Type B pancreatic cell (in vitro differentiated cells): ENCODE results near the gene KIFC3. TPM values are rescaled to one million over a fixed set of nuclear protein-coding genes. Genes with fewer than 3 reads are reported as not detected.
A peak's percentile ranks its signal among the peaks of the same experiment; 100 is the strongest.

Experiments
- DNase-seq: peaks from one replicate; pipeline ENCODE4 v3.0.0; 2021; ENCODE audit warnings: mixed read lengths; ENCODE audit not compliant: unreplicated experiment; ENCODE audit errors: extremely low spot score
- H3K27ac Mint-ChIP-seq: 2 replicates; pipeline ENCODE4 v1.8.0; 2021; ENCODE audit warnings: mild to moderate bottlenecking, mixed read lengths
- H3K27me3 Mint-ChIP-seq: 2 replicates; pipeline ENCODE4 v1.8.0; 2021; ENCODE audit warnings: mixed read lengths
- H3K36me3 Mint-ChIP-seq: 2 replicates; pipeline ENCODE4 v1.8.0; 2021; ENCODE audit warnings: mixed read lengths
- H3K4me1 Mint-ChIP-seq: one replicate; pipeline ENCODE4 v1.8.0; 2021; ENCODE audit warnings: mixed read lengths; ENCODE audit not compliant: unreplicated experiment
- H3K4me3 Mint-ChIP-seq: 2 replicates; pipeline ENCODE4 v1.8.0; 2021; ENCODE audit warnings: mild to moderate bottlenecking, mixed read lengths
- H3K9me3 Mint-ChIP-seq: 2 replicates; pipeline ENCODE4 v1.8.0; 2021; ENCODE audit warnings: mixed read lengths
- CTCF ChIP-seq: fragments of 200-600 bp; sonication (generic); conservative IDR thresholded peaks from 2 replicates; pipeline ENCODE4 v1.5.0; 2021; ENCODE audit warnings: antibody characterized with exemption, mild to moderate bottlenecking
- total RNA-seq: library from RNA; stranded (reverse); gene quantifications from 2 replicates; pipeline ENCODE4 v1.2.1, GENCODE V29; 2021; ENCODE audit warnings: low replicate concordance

KIFC3 gene
- total RNA-seq, 1 donor from 2014 or later = 27.3 TPM

- peaks cover 6% of the 10 kb centered on the region for H3K36me3 Mint-ChIP-seq
- no peak overlapping the region for H3K27ac Mint-ChIP-seq
- peaks cover 12% of the 10 kb centered on the region for H3K4me1 Mint-ChIP-seq
- no peaks in the 10 kb centered on the region for H3K9me3 Mint-ChIP-seq
- H3K4me3 Mint-ChIP-seq = no peak overlapping the region
- TF ChIP-seq CTCF = no peak
- H3K27me3 Mint-ChIP-seq = no peaks in the 10 kb centered on the region
- no peak for DNase-seq
These were observed 37.7 kb downstream of the KIFC3 start for GRCh38 chr16:57764341-57765159.

GRCh38 chr16:57764006-57764340 is 38.3 kb downstream of the KIFC3 start:
- Mint-ChIP-seq H3K27ac (no peak overlapping the region), H3K27me3 (no peaks in the 10 kb centered on the region), H3K9me3 (no peaks in the 10 kb centered on the region), H3K36me3 (peaks cover 6% of the 10 kb centered on the region), H3K4me3 (no peak overlapping the region), H3K4me1 (peaks cover 12% of the 10 kb centered on the region)
- DNase-seq = no peak
- no peak for TF ChIP-seq CTCF

- Mint-ChIP-seq H3K4me3 (no peak overlapping the region), H3K4me1 (peaks cover 12% of the 10 kb centered on the region), H3K27me3 (no peaks in the 10 kb centered on the region), H3K36me3 (peaks cover 6% of the 10 kb centered on the region), H3K27ac (peak overlapping the region; percentile 61), H3K9me3 (no peaks in the 10 kb centered on the region)
- TF ChIP-seq CTCF = no peak
- DNase-seq = no peak
These were observed 38.8 kb downstream of the KIFC3 start for GRCh38 chr16:57763285-57764005.

GRCh38 chr16:57762365-57763040 is 39.8 kb downstream of the KIFC3 start:
- no peaks in the 10 kb centered on the region for H3K9me3 Mint-ChIP-seq
- no peak for DNase-seq
- no peak for TF ChIP-seq CTCF
- peaks cover 6% of the 10 kb centered on the region for H3K36me3 Mint-ChIP-seq
- no peaks in the 10 kb centered on the region for H3K27me3 Mint-ChIP-seq
- H3K27ac Mint-ChIP-seq = peak overlapping the region; percentile 61
- H3K4me3 Mint-ChIP-seq = no peak overlapping the region
- H3K4me1 Mint-ChIP-seq = peaks cover 12% of the 10 kb centered on the region

- no peak for TF ChIP-seq CTCF
- no peaks in the 10 kb centered on the region for H3K9me3 Mint-ChIP-seq
- H3K4me3 Mint-ChIP-seq = no peak overlapping the region
- H3K27ac Mint-ChIP-seq = no peak overlapping the region
- H3K27me3 Mint-ChIP-seq = no peaks in the 10 kb centered on the region
- H3K36me3 Mint-ChIP-seq = peaks cover 2% of the 10 kb centered on the region
- peaks cover 12% of the 10 kb centered on the region for H3K4me1 Mint-ChIP-seq
- no peak for DNase-seq
These were observed 40.3 kb downstream of the KIFC3 start for GRCh38 chr16:57761957-57762356.
